HG02798 (cell line): ENCODE results near the gene NTN1.

Experiments
- ATAC-seq: cut with Tn5 transposase; IDR thresholded peaks from one replicate; pipeline ENCODE4 v1.9.1; 2021; ENCODE audit warnings: mild to moderate bottlenecking; ENCODE audit not compliant: unreplicated experiment, poor library complexity

Gene NTN1

DNA sequence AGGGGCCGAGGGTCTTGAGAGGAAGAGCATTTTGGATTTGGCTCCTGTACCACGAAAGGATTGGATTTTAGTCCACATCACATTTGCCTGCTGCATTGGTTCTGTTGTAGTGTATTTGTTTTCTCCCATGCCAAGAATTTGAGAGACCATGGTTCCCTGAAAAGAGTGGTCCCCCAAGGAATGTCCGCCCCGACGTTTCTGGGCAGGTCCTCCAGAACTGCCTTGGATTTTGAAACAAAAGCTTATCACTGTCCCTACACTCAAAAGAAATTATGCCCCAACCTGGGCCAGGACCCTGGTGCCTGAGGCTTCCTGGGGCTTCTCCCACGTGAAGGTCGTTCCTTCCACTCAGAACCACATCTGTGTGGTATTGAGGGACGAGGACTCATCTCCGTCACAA lies 10.8 kb downstream of the NTN1 start:
- ATAC-seq = no peak

DNA sequence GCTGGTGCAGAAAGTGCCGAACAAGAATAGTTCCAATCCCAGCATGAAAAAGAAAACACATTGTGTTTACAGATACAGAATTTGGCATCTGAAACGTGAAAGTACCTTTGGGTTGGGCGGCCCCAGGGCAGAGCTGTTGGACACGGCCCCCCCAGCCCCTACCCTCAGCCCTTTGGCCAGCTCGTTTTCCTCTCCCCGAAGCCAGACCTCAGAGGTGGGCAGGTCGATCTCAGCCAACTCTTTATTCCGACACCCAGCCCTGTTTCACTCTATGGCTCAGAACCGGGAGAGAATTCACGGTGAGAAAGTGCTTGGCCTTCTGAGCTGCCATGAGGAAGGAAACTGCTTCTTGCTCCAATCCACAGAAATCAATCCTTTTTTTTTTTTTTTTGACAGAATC lies 11.3 kb downstream of the NTN1 start:
- ATAC-seq = no peak

DNA sequence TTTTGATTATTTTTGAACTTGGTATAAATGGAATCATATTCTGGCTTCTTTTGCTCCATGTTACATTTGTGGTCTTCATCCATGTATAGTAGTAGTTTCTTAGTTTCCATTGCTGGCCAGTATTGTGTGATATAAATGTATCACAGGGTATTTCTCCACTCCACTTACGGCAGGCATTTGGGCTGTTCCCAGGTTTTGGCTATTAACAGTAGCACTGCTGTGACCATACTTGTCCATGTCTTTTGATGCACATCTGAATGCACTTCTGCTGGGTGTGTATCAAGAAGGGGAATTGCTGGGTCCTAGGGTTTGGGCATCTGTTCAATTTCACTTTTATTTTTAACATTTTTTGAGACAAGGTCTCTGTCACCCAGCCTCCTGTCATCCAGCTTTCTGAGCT lies 13.9 kb downstream of the NTN1 start:
- no peak for ATAC-seq

DNA sequence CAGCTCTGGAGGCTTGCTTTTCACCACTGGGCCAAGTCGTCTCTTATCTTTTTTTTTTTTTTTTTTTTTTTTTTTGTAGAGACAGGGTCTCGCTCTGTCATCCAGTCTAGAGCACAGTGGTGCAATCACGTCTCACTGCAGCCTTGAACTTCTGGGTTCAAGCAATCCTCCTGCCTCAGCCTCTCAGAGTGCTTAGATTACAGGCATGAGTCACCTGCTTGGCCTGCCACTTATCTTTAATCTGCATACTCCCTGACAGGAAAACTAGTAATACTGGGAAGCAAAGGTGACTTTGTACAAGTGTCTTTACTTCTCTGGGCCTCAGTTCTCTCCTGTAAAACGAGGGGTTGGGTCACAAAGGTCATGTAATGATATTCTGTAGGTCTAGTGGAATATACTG lies 15.0 kb downstream of the NTN1 start:
- ATAC-seq = no peak

DNA sequence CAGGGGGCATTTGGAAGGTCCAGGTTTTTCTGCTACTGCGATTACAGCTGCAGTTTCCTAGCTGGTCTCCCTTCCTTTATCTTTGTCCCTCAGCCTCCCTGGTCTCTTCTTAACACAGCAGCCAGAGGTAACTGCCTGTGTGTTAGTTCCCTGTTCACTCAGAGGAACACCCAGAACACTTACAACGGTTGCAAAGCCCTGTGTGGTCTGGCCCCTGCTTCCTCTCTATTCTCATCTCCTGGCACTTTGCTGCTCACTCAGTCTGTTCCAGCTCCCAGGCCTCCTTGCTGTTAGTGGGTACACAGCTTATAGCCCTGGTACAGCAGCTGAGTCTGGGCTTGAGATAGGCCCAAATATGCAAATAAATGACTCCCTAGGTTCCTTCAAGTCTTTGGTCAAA lies 16.4 kb downstream of the NTN1 start:
- ATAC-seq = no peak

DNA sequence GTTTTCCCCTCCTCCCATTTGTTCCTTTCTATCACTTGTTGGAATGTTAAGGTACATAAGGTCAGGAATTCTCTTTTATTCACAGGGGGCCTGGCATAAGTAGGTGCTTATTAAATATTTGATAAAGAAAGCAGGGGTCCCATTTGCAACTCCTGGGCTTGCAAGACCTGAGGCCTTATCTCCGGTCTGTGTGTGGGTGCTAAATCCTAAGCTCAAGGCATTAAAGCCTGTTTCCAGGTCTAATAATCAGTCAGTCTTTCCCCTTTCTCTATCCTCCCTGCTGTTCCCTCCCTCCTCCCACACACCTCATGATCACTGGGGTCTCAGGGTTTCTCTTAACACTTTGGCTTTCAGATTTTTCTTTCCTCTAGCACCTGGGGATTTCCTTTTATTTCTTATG lies 17.1 kb downstream of the NTN1 start:
- no peak for ATAC-seq

DNA sequence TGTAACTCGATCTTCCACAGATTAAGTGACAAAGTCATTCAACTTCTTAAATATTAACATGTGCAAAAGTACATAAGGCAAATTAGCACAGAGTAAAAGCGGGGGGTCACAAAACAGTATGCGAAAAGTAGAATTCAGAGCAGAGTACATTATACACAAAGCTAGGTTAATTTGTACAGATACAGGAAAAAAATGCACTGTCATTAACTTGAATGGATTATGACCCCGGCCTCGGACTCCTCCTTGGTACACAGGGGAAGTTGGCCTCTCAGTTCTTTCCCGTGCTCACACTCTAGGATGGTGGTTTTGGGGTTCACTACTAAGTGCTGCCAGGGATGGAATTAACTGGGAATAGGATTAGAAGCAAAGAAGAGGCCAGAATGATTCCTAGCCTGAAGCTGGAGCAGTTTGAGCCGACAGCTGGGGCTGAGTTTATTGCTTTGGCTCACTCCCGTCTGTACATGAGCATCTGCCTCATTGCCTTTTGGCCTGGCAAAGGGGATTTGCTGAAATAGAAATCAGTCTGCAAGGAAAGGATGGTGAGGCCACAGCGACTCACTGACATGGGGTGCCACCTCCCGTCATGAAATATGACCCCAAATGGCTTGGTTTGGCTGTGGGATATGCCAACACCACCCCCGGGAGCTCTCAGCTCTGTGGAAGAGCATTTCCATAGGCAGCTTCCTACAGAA lies 23.6 kb downstream of the NTN1 start:
- no peak for ATAC-seq

DNA sequence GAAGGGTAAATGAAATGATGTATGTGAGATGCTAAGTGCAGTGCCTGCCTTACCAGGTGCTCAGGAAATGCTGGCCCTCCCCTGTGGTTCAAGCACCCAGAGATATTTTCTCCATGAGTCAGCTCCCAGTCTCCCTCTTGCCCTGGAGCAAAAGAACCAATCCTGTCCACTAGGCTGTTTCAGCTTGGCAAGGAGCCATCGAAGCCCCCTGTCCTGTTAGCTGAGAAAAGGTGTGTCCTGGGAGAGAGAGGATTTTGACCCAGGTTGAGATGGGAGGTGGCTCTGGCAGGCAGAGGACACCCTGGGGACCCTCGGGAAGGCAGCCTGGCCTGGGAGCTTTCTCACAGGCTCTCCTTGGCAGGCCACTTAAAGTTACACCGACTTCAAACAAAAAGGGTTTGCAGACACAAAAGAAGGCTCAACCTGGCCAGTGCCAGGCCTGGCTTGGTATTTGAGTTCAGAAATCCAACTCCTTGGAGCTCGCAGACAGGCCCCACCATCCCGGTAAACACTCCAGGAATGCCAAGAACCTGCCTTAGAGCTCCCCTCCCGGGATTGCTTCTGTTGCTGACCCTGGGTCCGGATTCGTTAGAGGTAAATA lies 29.6 kb downstream of the NTN1 start:
- no peak for ATAC-seq

DNA sequence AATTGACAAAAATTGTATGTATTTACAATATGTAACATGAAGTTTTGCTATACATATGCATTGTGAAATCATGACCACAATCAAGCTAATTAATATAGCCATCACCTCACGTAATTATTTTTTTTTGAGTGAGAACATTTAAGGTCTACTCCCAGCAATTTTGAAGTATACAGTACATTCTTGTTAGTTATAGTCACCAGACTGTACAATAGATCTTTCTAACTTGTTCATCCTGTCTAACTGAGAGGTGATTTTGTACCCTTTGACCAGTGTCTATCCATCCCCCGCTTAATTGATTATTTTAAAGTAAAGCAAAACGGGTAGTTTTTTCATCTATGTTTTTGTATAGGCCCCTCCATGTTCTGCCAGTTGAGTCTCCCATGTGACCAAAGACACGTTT lies 30.3 kb downstream of the NTN1 start:
- ATAC-seq = no peak

DNA sequence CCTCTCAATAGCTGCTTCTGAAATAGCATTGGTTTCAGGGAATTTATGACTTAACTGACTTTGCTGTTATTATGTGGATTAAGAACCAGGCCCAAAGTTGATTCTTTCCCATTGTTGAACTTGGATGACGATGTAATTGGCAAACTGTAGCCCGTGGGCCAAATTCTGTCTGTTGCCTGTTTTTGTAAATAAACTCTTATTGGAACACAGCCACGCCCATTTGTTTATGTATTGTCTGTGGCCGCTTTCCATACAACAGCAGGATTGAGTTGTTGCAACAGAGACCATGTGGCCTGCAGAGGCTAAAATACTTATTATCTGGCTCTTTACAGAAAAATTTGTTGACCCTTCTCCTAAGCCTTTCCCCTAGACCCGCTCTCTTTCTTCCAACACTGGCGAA lies 31.6 kb downstream of the NTN1 start:
- no peak for ATAC-seq

DNA sequence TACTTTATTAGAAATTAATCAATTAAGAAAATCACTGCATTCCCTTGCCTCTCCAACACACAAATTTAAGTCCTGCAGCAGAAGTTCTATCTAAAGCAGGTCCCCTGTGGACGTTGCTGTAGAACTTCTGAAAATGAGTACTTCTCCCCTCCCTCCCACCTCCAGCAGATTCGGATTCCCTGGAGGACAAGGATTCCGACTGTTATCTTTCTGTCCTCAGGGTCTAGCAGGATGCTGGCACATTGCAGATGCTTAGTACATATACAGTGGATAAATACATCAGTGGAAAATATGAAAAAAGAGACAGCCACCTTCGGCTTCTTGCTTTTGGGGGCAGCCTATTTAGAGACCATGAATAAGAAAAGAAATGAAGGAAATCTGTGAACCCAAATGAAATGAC lies 32.1 kb downstream of the NTN1 start:
- no peak for ATAC-seq

DNA sequence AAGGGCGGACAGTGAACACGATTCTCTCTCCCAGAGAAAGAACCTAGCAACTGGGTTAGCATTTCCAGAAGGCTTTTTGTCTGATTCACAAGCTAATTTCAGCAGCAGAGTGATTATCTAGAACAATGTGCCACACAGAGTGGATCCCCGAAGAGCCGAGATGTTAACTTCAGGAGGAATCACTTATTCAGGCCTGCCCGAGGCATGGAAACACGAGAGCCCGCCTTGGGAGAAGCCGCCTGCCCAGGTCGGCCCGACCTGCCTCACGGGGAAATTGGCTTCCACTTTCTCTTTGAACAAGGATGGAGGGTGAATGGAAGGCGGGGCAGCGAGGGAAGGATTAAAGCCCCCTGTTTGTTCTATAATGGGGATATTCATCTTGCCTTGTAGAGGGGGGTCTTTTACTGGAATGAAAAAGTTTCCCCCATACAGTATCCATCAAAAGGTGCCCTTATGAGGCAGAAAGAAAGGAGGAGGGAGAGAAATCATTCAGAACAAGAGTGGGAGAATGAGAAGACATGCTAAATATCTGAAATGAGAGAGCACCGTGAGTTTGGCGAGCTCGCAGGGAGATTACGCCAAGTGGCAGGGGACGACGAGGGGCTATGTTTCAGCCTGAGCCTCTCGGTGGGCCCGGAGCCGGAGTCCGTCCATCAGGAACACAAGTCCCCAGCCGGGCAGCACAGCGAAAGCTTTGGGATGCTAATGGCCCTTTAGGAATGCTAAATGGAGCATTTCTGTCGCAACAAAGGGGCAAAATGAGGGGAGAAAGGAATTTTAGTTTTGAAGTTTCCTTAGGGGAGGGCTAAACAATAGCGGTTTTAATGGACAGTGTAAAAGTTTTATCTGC lies 33.0 kb downstream of the NTN1 start:
- no peak for ATAC-seq

DNA sequence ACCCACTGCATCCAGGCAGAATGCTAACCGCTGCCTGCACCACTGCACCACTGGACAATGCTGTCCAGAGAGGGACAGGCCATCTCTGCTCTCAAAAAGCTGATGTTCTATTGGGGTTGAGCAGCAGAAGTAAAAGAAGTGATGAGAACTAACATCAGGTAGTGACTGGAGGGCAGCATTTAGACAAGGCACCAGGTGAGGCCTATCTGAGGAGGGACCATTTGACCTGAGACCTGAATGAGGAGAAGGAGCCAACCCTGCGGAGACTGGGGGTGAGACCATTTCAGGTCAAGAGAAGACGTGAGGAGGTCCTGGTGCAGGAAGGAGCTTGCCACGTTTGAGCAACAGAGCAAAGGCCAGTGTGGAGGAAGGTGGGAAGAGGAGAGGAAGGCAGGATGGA lies 34.0 kb downstream of the NTN1 start:
- ATAC-seq = no peak

DNA sequence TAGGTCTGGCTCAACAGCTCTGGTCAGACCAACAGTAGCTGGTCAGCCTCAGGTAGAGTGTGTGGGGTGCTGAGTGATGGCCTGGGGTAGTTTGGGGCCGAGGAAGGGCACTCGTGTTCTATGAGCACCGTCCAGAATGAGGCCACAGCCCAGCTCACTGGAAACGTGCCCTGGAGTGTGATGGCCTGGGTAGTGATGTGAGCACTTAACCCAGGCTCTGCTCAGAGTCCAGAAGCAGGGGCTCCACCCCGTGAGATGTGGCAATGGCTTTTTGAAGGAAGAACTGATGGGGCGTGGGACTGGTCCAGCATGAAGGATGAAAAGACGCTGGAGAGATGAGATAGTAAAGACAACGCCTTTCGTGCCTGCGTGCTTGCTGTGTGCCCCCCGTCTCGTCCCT lies 35.3 kb downstream of the NTN1 start:
- no peak for ATAC-seq

DNA sequence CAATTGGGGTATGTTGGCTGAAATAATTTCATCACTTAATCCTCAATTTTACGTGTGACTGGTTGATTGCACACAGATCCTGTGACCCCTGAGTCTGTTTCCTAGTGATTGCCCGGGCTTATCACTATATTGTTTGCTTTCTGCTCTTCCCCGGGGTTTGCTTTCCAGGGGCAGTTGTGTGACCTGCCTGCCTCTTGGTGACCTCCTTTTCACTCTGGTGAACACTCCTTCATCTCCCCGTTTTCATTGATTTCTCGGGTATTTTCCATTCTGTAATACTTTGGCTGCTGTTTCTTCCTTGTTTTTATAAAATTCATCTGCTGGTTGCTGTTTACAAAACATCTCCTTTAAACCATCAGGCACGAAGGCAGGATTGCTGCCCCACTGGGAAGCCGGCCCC lies 36.0 kb downstream of the NTN1 start:
- ATAC-seq = no peak

DNA sequence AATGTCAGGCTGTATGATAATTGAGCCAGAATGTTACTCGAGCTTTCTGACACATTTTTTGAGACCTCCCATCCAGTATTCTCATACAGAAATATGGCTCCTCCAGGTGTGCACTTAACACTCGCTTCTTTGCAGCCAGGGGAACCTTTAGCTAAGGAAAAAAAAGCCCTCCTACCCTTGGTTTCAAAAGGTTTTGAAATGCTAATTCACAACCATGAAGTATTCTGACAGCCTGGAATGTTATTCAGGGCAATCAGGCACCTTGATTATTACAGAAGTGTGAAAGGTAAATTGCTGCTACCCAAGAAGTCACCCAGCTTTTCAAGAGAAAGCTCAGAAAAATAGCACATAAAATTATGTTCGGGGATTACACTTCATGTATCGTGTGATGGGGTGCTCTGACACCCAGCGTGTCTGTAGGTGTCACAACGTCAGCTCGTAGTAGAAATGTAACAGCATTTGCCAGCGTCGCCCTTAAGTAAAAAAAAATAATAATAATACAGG lies 41.1 kb downstream of the NTN1 start:
- no peak for ATAC-seq

DNA sequence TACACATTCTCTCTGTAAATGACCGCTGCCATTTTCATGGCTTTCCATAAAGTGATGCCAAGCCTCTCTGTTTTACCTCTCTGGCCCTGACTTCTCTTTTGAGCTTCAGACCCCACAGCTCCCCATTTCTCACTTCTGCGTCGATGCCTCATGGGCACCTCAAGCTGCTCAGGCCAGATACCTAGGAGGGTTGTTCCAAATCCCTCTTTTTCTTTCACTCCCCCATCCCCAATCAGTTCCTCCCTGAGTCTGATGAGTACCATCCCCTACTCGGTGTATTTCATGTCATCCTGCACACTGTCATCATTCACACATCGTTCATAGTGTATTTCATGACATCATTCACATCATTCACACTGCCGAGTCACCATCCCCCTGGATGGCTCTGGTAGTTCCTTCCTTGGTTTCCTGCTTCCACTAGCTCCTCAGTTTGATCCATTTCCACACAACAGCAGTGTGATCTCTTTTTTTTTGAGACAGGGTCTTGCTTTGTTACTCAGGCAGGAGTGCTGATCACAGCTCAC lies 43.1 kb downstream of the NTN1 start:
- no peak for ATAC-seq

DNA sequence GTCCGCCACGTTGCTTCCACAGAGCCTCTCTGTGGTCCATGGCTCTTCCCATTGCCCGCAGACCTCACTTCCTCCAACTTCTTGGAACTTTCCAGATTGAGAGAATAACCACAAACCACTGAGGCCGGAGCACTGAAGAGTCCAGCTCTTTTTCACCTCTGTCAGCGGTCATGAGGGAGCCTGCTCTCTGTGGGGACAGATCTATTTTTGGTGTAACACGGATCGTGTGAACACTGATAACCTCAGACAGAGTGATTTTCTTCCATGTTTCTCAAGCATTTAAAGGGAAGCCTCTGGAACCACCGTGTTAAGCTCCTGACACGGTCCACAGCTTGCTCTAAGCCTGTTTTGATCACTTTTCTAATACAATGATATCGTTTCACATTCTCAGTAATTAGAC lies 49.7 kb downstream of the NTN1 start:
- no peak for ATAC-seq

DNA sequence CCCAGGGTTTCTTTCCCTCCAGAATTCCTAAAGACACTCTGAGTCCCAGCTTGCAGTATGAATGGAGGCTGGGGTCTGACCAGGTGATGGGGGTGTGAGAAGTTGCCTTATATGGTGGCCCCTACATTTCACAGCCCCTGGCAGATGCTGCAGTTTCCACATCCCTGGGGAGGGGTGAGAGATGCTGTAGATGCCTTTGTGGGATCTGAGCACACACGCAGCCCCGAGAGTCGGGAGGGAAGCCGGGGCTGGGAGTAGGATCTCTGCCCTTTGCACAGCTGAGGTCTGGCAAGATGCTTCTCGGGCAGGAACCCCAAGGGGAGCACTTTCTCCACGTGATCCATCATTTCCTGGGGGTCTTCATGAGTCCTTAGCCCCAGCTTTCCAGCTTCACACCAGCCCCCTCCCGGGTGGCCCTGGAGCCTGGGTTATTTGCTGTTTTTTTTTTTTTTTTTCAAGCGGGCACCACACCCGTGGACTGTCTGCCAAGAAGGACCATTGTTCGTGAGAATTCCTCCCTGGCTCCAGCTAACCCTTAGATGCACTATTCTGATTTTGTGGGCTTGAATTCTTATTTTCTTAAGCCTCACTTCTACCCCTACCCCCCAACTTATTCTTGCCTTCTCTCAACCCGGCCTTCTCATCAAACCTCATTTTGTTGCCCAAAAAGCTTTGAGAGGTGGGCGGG lies 50.6 kb downstream of the NTN1 start:
- no peak for ATAC-seq

DNA sequence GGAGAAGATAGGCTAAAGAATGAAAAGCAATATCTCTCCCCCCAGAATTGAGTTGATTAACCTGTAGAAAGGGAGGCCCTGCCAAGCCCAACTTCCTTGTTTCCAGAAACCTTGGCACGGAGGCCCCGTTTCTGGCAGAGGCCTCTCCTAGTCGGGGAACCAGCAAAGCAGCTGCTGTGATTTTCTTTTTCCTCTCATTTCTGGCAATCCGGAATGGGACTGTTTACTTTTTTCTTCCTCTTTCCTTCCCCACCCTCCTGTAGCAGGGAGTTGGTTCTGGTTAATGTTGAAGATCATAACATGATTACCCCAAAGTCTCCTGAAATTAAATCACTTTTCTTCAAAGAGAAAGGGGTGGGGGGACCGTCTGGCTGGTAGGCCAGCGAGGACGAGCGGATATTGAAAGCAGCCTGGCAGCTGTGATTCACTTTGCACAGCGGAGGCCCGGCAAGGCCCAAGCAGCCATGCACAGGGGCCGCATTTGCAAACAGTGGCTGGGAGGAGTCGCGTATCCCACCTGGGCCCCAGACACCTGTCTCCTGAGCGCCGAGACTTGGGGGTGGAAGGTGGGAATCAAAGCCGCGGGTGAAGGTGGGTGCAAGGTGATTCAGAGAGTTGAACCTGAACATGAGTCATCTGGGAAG lies 51.5 kb downstream of the NTN1 start:
- ATAC-seq = no peak
